HepG2 (cell line): ENCODE data around the gene SIX5. TPM values are rescaled to one million over a fixed set of nuclear protein-coding genes. Genes with fewer than 3 reads are reported as not detected.

Source experiments
- ATAC-seq: fragments of 200-7000 bp; cut with Tn5 transposase; 3 replicates; pipeline ENCODE4 v1.9.1; 2020; ENCODE audit warnings: mild to moderate bottlenecking, moderate library complexity
- BruUV-seq: library from RNA; stranded (reverse); fragments of 400-500 nt; replicated peaks from 2 replicates; lab custom pipeline; 2021; lab: Mats Ljungman, UMichigan
- CTCF ChIA-PET: fragments of 300-600 bp; formaldehyde crosslinking; extraction: SDS; loops from one replicate; lab custom pipeline; 2021; ENCODE audit warnings: low total read pairs, inconsistent platforms, low intra/inter-chr PET ratio; lab: Yijun Ruan, JAX
- POLR2A ChIA-PET: fragments of 350-600 bp; sonication (Branson Sonifier 250); formaldehyde crosslinking; loops from one replicate; lab custom pipeline; 2020; ENCODE audit warnings: antibody characterized with exemption, inconsistent platforms; lab: Yijun Ruan, JAX
- DNase-seq: peaks from one replicate; pipeline ENCODE4 v3.0.0-alpha.2; 2015; ENCODE audit warnings: low spot score
- FAIRE-seq: peaks from 3 replicates; lab custom pipeline; 2011; peaks lifted over from hg19 to GRCh38; lab: Jason Lieb, UNC
- H2AFZ ChIP-seq: one replicate; pipeline ENCODE4 v1.6.1; 2011; ENCODE audit warnings: low read length, inconsistent platforms
- H3K27ac ChIP-seq: fragments of 300-600 bp; 3 replicates; pipeline ENCODE4 v1.8.0; 2011; ENCODE audit warnings: mixed run types, mild to moderate bottlenecking, mixed read lengths, low read length, inconsistent platforms; ENCODE audit not compliant: insufficient read depth; ENCODE audit errors: extremely low read length
- H3K27me3 ChIP-seq, 2 experiments: fragments of 200-600 bp in 1 of 2; 2 replicates in 1 of 2; 3 replicates in 1 of 2; pipeline versions ENCODE4 v1.6.0 to v1.8.0; 2011; ENCODE audit warnings: low read length in 2 of 2, mild to moderate bottlenecking in 2 of 2, moderate library complexity in 2 of 2, inconsistent platforms in 1 of 2; ENCODE audit not compliant: insufficient read depth in 2 of 2, control insufficient read depth in 1 of 2
- H3K36me3 ChIP-seq, 2 experiments: fragments of 200-600 bp in 1 of 2; replicated peaks in 1 of 2; 2 replicates in 1 of 2; 3 replicates in 1 of 2; pipeline versions ENCODE4 v1.5.1 to v1.8.0; 2011; ENCODE audit warnings: low read length in 2 of 2, inconsistent platforms in 1 of 2; ENCODE audit not compliant: insufficient read depth in 2 of 2, control insufficient read depth in 1 of 2
- H3K4me1 ChIP-seq: 2 replicates; pipeline ENCODE4 v1.5.1; 2012; ENCODE audit warnings: low read length, inconsistent platforms; ENCODE audit not compliant: insufficient read depth
- H3K4me2 ChIP-seq: 2 replicates; pipeline ENCODE4 v1.6.0; 2011; ENCODE audit warnings: low read depth, low read length, inconsistent platforms
- H3K4me3 ChIP-seq, 3 experiments: fragments of 200-600 bp in 1 of 3; sonication (generic), shearing (Covaris generic) in 1 of 3; replicated peaks in 1 of 3; 2 replicates each; pipeline ENCODE4 v1.5.1; 2011 to 2016; ENCODE audit warnings: low read length in 3 of 3, inconsistent platforms in 2 of 3, low read depth in 2 of 3, mild to moderate bottlenecking in 2 of 3, control low read depth in 1 of 3, mixed read lengths in 1 of 3; ENCODE audit not compliant: insufficient read depth in 1 of 3
- H3K79me2 ChIP-seq: one replicate; pipeline ENCODE4 v1.6.1; 2011; ENCODE audit warnings: low read length, inconsistent platforms; ENCODE audit not compliant: insufficient read depth
- H3K9ac ChIP-seq: 2 replicates; pipeline ENCODE4 v1.6.0; 2011; ENCODE audit warnings: mild to moderate bottlenecking, low read depth, low read length, inconsistent platforms; ENCODE audit not compliant: insufficient read depth
- H3K9me3 ChIP-seq: 2 replicates; pipeline ENCODE4 v1.5.1; 2012; ENCODE audit warnings: mild to moderate bottlenecking, low read length
- H4K20me1 ChIP-seq: 2 replicates; pipeline ENCODE4 v1.6.0; 2011; ENCODE audit warnings: inconsistent platforms, mild to moderate bottlenecking, low read length, moderate library complexity; ENCODE audit not compliant: insufficient read depth
- ATF6 ChIP-seq: sonication (generic); formaldehyde crosslinking; conservative IDR thresholded peaks from 2 replicates; pipeline ENCODE4 v1.4.0; 2020; ENCODE audit warnings: missing genetic modification reagents
- ATM ChIP-seq: fragments of 450-650 bp; IDR thresholded peaks from 2 replicates; pipeline ENCODE4 v1.7.1; 2017; ENCODE audit warnings: mild to moderate bottlenecking, borderline replicate concordance
- FIP1L1 ChIP-seq: fragments of 200-400 bp; formaldehyde crosslinking; IDR thresholded peaks from 2 replicates; pipeline ENCODE4 v1.6.1; 2018; ENCODE audit warnings: low read depth, mild to moderate bottlenecking, low read length, moderate library complexity, borderline replicate concordance; ENCODE audit not compliant: insufficient read depth
- GRHL1 ChIP-seq: sonication (generic); formaldehyde crosslinking; conservative IDR thresholded peaks from 2 replicates; pipeline ENCODE4 v1.8.0; 2022; ENCODE audit warnings: missing genetic modification reagents
- MXD1 ChIP-seq: sonication (generic); formaldehyde crosslinking; IDR thresholded peaks from 2 replicates; pipeline ENCODE4 v1.4.0; 2020; ENCODE audit warnings: mild to moderate bottlenecking, missing genetic modification reagents
- SP5 ChIP-seq: IDR thresholded peaks from 2 replicates; pipeline ENCODE4 v1.6.1; 2016; ENCODE audit warnings: low read depth, borderline replicate concordance
- WGBS: methylation state at CpG from one replicate; pipeline ENCODE4 v1.1.6; 2017; ENCODE audit warnings: low lambda C conversion rate; 5-methylcytosine and 5-hydroxymethylcytosine counted together
- in situ Hi-C: cut with HindIII; loops from 2 replicates; pipeline ENCODE4 v1.10.0; 2017; ENCODE audit warnings: low pct_unique_long_range_greater_than_20kb; ENCODE audit not compliant: extremely low pct_ligation_motif_present
- intact Hi-C: fragments of 100-400 bp; cut with micrococcal nuclease; formaldehyde crosslinking; loops from one replicate; pipeline ENCODE4 v1.10.0; 2022; ENCODE audit not compliant: unreplicated experiment
- polyA plus RNA-seq, 8 experiments: library from polyadenylated mRNA; depleted of rRNA in 3 of 8; stranded (reverse) in 7 of 8; unstranded in 1 of 8; fragments of >200 nt; fragmentation: Illumina TruSeq in 4 of 8; extraction: Trizol in 4 of 8; gene quantifications; 2 replicates each; pipeline versions ENCODE4 v1.2.1 to v1.2.3, GENCODE V29; 2011 to 2016; ENCODE audit warnings: low read depth in 4 of 8, missing spikeins in 1 of 8, mixed read lengths in 1 of 8; ENCODE audit not compliant: insufficient read depth in 1 of 8
- total RNA-seq, 5 experiments: library from RNA; depleted of rRNA; stranded (reverse); fragments of >200 nt; fragmentation: Illumina TruSeq; extraction: Trizol; gene quantifications; 2 replicates each; pipeline ENCODE4 v1.2.3, GENCODE V29; 2016; ENCODE audit warnings: low read depth in 1 of 5
- TF ChIP-seq, protein P1 (sequence below): sonication (generic); formaldehyde crosslinking; IDR thresholded peaks from 2 replicates; pipeline ENCODE4 v1.4.0; 2020; ENCODE audit warnings: mild to moderate bottlenecking, missing genetic modification reagents
- TF ChIP-seq, protein P2 (sequence below): IDR thresholded peaks from 2 replicates; pipeline ENCODE4 v1.6.1; 2018; ENCODE audit warnings: missing genetic modification reagents
- TF ChIP-seq, protein P3 (sequence below): sonication (generic); formaldehyde crosslinking; IDR thresholded peaks from 2 replicates; pipeline ENCODE4 v1.5.1; 2020; ENCODE audit warnings: mild to moderate bottlenecking, missing genetic modification reagents, moderate library complexity
- TF ChIP-seq, protein P4 (sequence below): sonication (generic); formaldehyde crosslinking; IDR thresholded peaks from 2 replicates; pipeline ENCODE4 v1.8.1; 2023; ENCODE audit warnings: missing genetic modification reagents, mild to moderate bottlenecking, borderline replicate concordance

SIX5 gene
- total and polyA plus RNA-seq, 2 of the 13 experiments (the other 11 are each of a cell fraction or from before 2014, with no cell fraction given), result 7.7 to 10.5 TPM

- TF ChIP-seq, protein P1, sequence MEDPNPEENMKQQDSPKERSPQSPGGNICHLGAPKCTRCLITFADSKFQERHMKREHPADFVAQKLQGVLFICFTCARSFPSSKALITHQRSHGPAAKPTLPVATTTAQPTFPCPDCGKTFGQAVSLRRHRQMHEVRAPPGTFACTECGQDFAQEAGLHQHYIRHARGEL (CRISPR knock-in tag), result no peak
- TF ChIP-seq ATF6 (CRISPR knock-in tag), result no peak
Measured at GRCh38 chr19:45798995-45799517, 30.0 kb upstream of the SIX5 start (continued).

DNA sequence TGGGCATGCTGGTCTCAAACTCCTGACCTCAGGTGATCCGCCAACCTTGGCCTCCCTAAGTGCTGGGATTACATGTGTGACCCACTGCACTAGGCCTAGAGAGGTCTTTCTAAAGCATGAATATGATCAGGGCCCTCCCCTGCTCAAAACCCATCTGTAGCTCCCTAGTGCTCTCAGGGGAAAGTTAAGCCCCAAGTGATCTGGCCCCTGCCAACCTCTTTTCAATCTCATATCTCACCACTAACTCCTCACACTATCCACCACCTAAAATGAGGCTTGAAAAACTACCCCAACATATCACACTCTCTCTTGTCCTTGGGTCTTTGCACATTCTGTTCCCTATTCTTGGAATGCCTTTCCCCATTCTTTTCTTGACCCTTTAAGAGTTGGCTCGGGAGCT lies 25.6 kb upstream of the SIX5 start:
- H3K27me3 ChIP-seq, result peaks cover 0 to 9% of the 10 kb centered on the region in 2 experiments; a peak in 1 of 5 replicates
- no peak overlapping the region for H3K4me2 ChIP-seq
- ChIA-PET POLR2A (no interaction called here), CTCF (no interaction called here)
- H3K36me3 ChIP-seq, result peaks cover 4 to 5% of the 10 kb centered on the region in 2 experiments; a peak in 2 of 5 replicates
- H3K79me2 ChIP-seq, result peaks cover 14% of the 10 kb centered on the region
- no peaks in the 10 kb centered on the region for H4K20me1 ChIP-seq
- intact Hi-C loops (no loop called here), in situ Hi-C loops (no loop called here)
- H3K4me1 ChIP-seq, result peaks cover 29% of the 10 kb centered on the region
- no peak for ATAC-seq
- WGBS, result 30% methylated on average over 2 of the region's 2 CpGs
- no TSS peak for BruUV-seq
- no peak overlapping the region for H3K27ac ChIP-seq
- no peak overlapping the region for H2AFZ ChIP-seq
- no peak for FAIRE-seq
- H3K9ac ChIP-seq, result no peak overlapping the region
- no peaks in the 10 kb centered on the region for H3K9me3 ChIP-seq
- no peak overlapping the region for H3K4me3 ChIP-seq
- DNase-seq, result no peak
- TF ChIP-seq, protein P2, sequence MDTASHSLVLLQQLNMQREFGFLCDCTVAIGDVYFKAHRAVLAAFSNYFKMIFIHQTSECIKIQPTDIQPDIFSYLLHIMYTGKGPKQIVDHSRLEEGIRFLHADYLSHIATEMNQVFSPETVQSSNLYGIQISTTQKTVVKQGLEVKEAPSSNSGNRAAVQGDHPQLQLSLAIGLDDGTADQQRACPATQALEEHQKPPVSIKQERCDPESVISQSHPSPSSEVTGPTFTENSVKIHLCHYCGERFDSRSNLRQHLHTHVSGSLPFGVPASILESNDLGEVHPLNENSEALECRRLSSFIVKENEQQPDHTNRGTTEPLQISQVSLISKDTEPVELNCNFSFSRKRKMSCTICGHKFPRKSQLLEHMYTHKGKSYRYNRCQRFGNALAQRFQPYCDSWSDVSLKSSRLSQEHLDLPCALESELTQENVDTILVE (CRISPR knock-in tag), result no peak
- TF ChIP-seq ATM (no peak), GRHL1 (CRISPR knock-in tag) (no peak), MXD1 (CRISPR knock-in tag) (no peak), FIP1L1 (no peak), SP5 (CRISPR knock-in tag) (no peak)
- TF ChIP-seq, protein P3, sequence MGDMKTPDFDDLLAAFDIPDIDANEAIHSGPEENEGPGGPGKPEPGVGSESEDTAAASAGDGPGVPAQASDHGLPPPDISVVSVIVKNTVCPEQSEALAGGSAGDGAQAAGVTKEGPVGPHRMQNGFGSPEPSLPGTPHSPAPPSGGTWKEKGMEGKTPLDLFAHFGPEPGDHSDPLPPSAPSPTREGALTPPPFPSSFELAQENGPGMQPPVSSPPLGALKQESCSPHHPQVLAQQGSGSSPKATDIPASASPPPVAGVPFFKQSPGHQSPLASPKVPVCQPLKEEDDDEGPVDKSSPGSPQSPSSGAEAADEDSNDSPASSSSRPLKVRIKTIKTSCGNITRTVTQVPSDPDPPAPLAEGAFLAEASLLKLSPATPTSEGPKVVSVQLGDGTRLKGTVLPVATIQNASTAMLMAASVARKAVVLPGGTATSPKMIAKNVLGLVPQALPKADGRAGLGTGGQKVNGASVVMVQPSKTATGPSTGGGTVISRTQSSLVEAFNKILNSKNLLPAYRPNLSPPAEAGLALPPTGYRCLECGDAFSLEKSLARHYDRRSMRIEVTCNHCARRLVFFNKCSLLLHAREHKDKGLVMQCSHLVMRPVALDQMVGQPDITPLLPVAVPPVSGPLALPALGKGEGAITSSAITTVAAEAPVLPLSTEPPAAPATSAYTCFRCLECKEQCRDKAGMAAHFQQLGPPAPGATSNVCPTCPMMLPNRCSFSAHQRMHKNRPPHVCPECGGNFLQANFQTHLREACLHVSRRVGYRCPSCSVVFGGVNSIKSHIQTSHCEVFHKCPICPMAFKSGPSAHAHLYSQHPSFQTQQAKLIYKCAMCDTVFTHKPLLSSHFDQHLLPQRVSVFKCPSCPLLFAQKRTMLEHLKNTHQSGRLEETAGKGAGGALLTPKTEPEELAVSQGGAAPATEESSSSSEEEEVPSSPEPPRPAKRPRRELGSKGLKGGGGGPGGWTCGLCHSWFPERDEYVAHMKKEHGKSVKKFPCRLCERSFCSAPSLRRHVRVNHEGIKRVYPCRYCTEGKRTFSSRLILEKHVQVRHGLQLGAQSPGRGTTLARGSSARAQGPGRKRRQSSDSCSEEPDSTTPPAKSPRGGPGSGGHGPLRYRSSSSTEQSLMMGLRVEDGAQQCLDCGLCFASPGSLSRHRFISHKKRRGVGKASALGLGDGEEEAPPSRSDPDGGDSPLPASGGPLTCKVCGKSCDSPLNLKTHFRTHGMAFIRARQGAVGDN (CRISPR knock-in tag), result no peak
- TF ChIP-seq, protein P4, sequence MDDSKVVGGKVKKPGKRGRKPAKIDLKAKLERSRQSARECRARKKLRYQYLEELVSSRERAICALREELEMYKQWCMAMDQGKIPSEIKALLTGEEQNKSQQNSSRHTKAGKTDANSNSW (CRISPR knock-in tag), result no peak
